Fibroblast of the aortic adventitia (primary cell): ENCODE results near the gene NACC2. TPM values are rescaled to one million over a fixed set of nuclear protein-coding genes. Genes with fewer than 3 reads are reported as not detected.

Source experiments
- DNase-seq: peaks from one replicate; pipeline ENCODE4 v3.0.0-alpha.2; 2010; ENCODE audit warnings: low read depth
- H3K4me3 ChIP-seq: 2 replicates; pipeline ENCODE4 v1.5.1; 2011; ENCODE audit warnings: low read depth, mild to moderate bottlenecking, control low read depth, low read length, moderate library complexity
- total RNA-seq: library from RNA; depleted of rRNA; stranded (reverse); fragments of >200 nt; gene quantifications from 2 replicates; pipeline ENCODE4 v1.2.3, GENCODE V29; 2012; ENCODE audit warnings: low replicate concordance
- TF ChIP-seq, protein P1 (sequence below): IDR thresholded peaks from 2 replicates; pipeline ENCODE4 v1.5.1; 2011; ENCODE audit warnings: mild to moderate bottlenecking, low read length, control low read depth, inconsistent platforms; ENCODE audit not compliant: insufficient read depth

Gene NACC2
- total RNA-seq, 1 donor = 17.4 TPM

DNA sequence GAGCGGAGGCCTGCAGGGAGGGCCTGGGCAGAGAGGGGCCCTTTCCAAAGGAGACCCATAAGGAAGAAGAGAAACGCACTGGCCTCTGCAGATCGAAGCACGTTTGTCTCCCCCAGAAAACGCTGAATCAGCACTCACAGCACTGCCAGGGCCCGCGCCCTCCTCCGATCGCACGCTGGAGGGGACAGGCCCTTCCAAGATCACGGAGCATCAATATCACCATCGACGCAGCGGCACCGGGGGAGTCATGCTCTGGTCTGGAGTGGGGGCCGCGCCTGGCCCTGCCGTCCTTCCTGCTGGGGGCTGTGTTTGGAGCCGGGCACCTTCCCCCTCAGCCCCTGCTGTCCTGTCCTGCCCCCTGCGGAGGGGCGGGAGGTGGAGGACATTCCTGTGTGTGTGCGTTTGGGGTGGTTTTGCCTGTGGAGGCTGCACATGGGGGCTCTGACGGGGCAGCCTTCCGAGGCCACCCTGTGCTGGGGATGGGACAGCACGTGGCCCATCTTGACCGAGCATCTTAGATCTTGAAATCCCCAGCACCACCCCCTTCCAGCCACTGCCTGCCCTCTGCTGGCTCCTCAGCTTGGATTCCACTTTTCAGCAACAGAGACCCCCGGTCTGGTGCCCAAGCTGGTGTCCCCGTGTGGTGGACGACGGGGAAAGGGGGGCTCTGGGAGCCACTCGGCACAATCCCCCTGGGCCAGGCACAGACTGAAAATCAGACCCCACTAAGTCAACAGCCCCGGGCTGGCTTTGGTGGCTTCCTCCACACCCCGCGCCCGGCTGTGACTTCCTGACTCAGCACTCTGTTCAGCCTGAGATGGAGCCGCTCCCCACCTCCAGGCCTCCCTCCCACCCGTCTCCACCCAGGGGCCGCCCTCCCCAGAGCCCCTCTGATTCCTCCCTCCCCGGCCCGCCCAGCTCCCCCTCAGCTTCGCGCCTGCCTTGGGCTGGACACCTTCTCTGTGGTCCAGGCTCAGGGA is 15.3 kb upstream of the NACC2 start:
- peak overlapping the region; percentile 26 for H3K4me3 ChIP-seq
- TF ChIP-seq, protein P1, sequence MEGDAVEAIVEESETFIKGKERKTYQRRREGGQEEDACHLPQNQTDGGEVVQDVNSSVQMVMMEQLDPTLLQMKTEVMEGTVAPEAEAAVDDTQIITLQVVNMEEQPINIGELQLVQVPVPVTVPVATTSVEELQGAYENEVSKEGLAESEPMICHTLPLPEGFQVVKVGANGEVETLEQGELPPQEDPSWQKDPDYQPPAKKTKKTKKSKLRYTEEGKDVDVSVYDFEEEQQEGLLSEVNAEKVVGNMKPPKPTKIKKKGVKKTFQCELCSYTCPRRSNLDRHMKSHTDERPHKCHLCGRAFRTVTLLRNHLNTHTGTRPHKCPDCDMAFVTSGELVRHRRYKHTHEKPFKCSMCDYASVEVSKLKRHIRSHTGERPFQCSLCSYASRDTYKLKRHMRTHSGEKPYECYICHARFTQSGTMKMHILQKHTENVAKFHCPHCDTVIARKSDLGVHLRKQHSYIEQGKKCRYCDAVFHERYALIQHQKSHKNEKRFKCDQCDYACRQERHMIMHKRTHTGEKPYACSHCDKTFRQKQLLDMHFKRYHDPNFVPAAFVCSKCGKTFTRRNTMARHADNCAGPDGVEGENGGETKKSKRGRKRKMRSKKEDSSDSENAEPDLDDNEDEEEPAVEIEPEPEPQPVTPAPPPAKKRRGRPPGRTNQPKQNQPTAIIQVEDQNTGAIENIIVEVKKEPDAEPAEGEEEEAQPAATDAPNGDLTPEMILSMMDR = peak; percentile 22
- DNase-seq = peak; percentile 23

- TF ChIP-seq, protein P1 = peak; percentile 20
- peak; percentile 86 for DNase-seq
- H3K4me3 ChIP-seq = peak overlapping the region; percentile 26
These were observed 14.4 kb upstream of the NACC2 start for GRCh38 chr9:136109351-136110081.

- TF ChIP-seq, protein P1 = no peak
- DNase-seq = no peak
These were observed 13.7 kb upstream of the NACC2 start for GRCh38 chr9:136108648-136109266.

GRCh38 chr9:136107953-136108647 is 13.0 kb upstream of the NACC2 start:
- TF ChIP-seq, protein P1 = no peak
- H3K4me3 ChIP-seq = no peak overlapping the region
- no peak for DNase-seq

More at GRCh38 chr9:136108648-136109266, 13.7 kb upstream of the NACC2 start:
- no peak overlapping the region for H3K4me3 ChIP-seq

GRCh38 chr9:136107155-136107952 is 12.3 kb upstream of the NACC2 start:
- H3K4me3 ChIP-seq = no peak overlapping the region
- TF ChIP-seq, protein P1 = no peak
- DNase-seq = no peak
